NCI-H1092 treated with DMSO at 0.1 percent for 48 hours (cell line): ENCODE measurements around the gene NFATC2.

Source experiments
- DNase-seq: peaks from one replicate; lab custom pipeline; 2025; lab: John Stamatoyannopoulos, UW

NFATC2 gene

GRCh38 chr20:51542571-51543421 lies at the start of gene NFATC2:
TSS of gene NFATC2 (minus strand) at chr20:51542719. CDS start at chr20:51542499, 220 bp downstream.
- peak; percentile 16 for DNase-seq

GRCh38 chr20:51591871-51592270 lies 49.4 kb upstream of the NFATC2 start:
- no peak for DNase-seq

GRCh38 chr20:51588762-51589161 lies 46.2 kb upstream of the NFATC2 start:
- no peak for DNase-seq

GRCh38 chr20:51587145-51587544 lies 44.6 kb upstream of the NFATC2 start:
- DNase-seq: no peak

GRCh38 chr20:51586005-51586440 lies 43.5 kb upstream of the NFATC2 start:
- DNase-seq: no peak

GRCh38 chr20:51585148-51585547 lies 42.6 kb upstream of the NFATC2 start:
- no peak for DNase-seq

- no peak for DNase-seq
Observed at GRCh38 chr20:51584737-51585136, 42.2 kb upstream of the NFATC2 start.

GRCh38 chr20:51584116-51584515 lies 41.6 kb upstream of the NFATC2 start:
- DNase-seq: no peak

GRCh38 chr20:51583499-51583898 lies 41.0 kb upstream of the NFATC2 start:
- no peak for DNase-seq

GRCh38 chr20:51583073-51583472 lies 40.6 kb upstream of the NFATC2 start:
- DNase-seq: no peak

GRCh38 chr20:51581571-51581970 lies 39.1 kb upstream of the NFATC2 start:
- DNase-seq: no peak

- no peak for DNase-seq
Observed at GRCh38 chr20:51579137-51579536, 36.6 kb upstream of the NFATC2 start.

- DNase-seq: no peak
Observed at GRCh38 chr20:51578145-51578459, 35.6 kb upstream of the NFATC2 start.

GRCh38 chr20:51577432-51578144 lies 35.1 kb upstream of the NFATC2 start:
- DNase-seq: no peak

GRCh38 chr20:51575486-51575885 lies 33.0 kb upstream of the NFATC2 start:
- no peak for DNase-seq

GRCh38 chr20:51574248-51575033 lies 31.9 kb upstream of the NFATC2 start:
- no peak for DNase-seq

- no peak for DNase-seq
Observed at GRCh38 chr20:51573576-51574243, 31.2 kb upstream of the NFATC2 start.

GRCh38 chr20:51571460-51571794 lies 28.9 kb upstream of the NFATC2 start:
- DNase-seq: no peak

GRCh38 chr20:51570739-51571459 lies 28.4 kb upstream of the NFATC2 start:
- DNase-seq: no peak

- no peak for DNase-seq
Observed at GRCh38 chr20:51569815-51570738, 27.6 kb upstream of the NFATC2 start.
